ENCODE data around the gene SLC6A13.
"Not testable (repeated sequence)": the region's sequence is repeated elsewhere in the genome, so short reads cannot be mapped to it uniquely, and the experiment has no call there.

Gene SLC6A13

GRCh38 chr12:197911-198695, 64.5 kb downstream of the SLC6A13 start:
- no peak for DNase-seq (ENCODE audit: low read depth)

- no peak for DNase-seq (ENCODE audit: low read depth)
Observed at GRCh38 chr12:197347-197746, 65.3 kb downstream of the SLC6A13 start.

DNA sequence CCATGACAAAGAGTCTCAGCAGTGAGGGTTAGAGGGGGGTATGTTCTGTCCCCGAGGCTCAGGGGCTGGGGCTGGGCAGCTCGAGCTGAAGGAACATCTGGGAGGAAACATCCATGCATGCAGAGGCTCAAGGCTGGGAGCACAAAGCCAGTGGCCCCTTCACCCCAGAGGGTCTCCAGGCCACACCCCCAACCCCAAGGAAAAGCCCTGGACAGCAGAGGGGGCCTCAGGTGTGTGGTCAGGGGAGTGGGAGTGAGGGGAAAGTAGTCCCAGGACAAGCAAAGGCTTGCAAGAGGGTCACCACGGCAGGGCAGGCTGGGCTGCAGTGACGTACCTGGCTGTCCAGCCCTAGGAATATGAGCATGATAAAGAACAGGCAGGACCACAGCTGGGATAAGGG, 66.2 kb downstream of the SLC6A13 start:
- no peak for DNase-seq (ENCODE audit: low read depth)

DNA sequence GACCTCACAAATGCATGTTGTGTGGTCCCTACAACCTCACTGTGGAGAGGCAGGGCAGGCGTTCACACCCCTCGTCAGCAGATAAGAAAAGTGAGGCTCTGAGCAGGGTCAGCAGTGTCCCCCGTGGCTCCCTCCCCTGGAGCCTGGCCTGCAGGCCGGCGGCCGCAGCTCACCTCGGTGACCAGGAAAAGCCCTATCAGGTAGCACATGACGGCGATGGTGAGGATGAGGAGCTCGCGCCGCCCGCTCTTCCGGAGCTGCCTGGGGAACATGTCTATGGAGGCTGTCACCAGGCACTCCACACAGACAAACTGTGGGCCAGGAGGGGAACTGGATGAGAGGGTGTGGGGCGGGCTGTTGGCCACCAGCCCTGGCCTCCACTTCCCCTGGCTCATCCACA, 66.7 kb downstream of the SLC6A13 start:
- no peak for DNase-seq (ENCODE audit: low read depth)

DNA sequence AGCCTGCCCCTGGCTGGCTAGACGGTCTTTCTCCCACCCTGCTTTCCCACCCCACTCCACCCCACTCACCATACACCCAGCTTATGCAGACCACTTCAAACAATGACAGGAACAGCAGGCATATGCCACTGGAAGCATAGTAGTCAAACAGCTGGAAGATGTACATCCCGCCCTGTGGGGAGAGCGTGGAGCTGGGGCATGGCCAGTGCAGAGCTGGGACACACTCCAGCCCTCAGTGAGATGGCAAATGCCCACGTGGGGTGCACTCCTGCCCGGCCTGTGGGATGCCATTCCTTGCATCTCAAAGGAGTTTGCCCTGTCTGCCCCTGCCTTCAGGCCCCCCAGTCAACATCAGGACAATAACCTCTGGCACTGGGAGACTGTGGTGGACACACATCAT, 67.5 kb downstream of the SLC6A13 start:
- DNase-seq (ENCODE audit: low read depth) = no peak

- no peak for DNase-seq (ENCODE audit: low read depth)
Observed at GRCh38 chr12:194276-194675, 68.4 kb downstream of the SLC6A13 start.

DNA sequence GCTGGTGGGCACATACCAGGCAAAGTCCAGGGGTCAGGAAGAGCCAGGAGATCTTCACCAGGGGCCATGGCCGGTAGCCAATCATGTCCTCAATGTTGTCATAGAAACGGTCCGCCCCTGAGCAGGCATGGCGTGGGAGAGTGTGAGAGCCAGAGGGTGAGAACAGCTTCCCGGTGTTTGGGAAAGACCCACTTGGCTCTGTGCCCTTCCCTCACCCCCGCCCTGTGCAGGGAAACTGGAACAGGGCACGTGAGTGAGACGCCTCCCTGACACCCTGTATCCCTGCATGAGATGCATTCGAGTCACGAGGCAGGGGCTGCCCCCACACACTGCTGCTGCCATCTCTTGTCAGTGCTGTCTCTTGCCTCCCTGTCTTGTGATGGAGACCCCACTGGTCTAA, 69.4 kb downstream of the SLC6A13 start:
- DNase-seq (ENCODE audit: low read depth) = no peak

DNA sequence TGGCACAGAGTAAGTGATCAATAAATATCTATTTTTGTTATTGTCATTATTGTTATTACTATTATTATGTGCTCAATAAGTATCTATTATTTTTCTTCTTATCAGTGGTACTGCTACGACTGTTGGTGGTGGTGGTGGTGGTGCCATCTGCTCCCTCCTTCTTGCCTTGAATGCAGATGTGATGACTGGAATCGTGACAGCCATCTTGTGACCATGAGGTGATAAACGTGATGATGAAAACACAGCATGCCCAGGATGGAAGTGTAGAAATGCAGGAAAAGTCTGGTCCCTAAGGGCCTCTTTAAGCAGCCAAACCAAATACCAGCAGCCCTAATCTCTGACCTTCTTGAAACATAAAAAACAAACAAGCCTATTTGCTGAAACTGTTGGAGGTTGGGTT, 71.1 kb downstream of the SLC6A13 start:
- no peak for DNase-seq (ENCODE audit: low read depth)

DNA sequence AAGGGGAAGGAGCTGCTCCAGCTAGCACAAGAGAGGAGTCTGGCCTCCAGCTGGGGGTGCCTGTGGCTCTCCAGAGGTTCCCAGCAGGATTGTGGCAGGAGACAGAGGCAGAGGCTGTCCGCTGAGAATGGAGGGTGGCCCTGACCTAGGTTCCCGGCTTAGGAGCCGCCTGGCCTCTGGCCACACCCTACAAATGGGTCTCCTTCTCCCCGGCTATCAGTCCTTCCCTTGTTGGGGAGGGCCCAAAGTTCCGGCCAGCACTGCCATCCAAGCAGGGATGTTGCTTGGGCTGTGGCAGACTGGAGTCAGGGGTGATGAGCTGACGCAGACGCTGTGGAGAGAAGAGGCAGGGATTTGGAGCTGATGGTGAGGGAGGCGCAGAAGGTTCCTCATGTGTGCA, 71.8 kb downstream of the SLC6A13 start:
- no peak for DNase-seq (ENCODE audit: low read depth)

GRCh38 chr12:189622-189962, 73.0 kb downstream of the SLC6A13 start:
- DNase-seq (ENCODE audit: low read depth) = no peak

GRCh38 chr12:188910-189621, 73.6 kb downstream of the SLC6A13 start:
- no peak for DNase-seq (ENCODE audit: low read depth)

- not testable (repeated sequence) for DNase-seq (ENCODE audit: low read depth)
Observed at GRCh38 chr12:187986-188909, 74.4 kb downstream of the SLC6A13 start.

GRCh38 chr12:186006-186625, 76.5 kb downstream of the SLC6A13 start:
- no peak for DNase-seq (ENCODE audit: low read depth)

GRCh38 chr12:185576-185955, 77.1 kb downstream of the SLC6A13 start:
- no peak for DNase-seq (ENCODE audit: low read depth)

- no peak for DNase-seq (ENCODE audit: low read depth)
Observed at GRCh38 chr12:184811-185575, 77.6 kb downstream of the SLC6A13 start.

DNA sequence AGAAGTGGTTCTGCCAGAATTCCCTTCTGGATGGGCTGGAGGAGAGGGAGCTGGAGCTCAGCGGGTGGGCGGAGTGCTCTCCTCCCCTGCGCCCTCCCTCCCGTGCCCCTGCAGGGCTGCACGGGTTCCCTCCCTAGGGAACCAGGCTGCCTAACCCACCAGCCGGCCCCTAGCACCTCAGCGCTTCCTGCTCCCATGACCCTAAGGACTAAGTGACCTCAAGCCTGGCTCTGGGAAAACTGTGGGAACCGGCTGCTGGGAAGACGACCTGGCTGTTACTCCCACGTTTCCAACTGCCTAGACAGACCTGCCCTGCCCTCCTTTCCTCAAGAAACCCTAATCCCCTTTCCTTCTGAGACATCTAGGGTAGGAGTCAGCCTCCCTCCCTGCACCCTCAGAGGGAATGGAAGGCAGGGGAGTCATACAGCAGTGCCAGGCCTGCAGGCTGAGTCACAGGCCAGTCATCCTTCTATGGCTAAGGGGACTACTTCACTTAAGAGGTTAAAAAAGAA, 80.2 kb downstream of the SLC6A13 start:
- no peak for DNase-seq (ENCODE audit: low read depth)

- no peak for DNase-seq (ENCODE audit: low read depth)
Observed at GRCh38 chr12:181921-182320, 80.7 kb downstream of the SLC6A13 start.

- DNase-seq (ENCODE audit: low read depth) = no peak
Observed at GRCh38 chr12:180445-180844, 82.2 kb downstream of the SLC6A13 start.

DNA sequence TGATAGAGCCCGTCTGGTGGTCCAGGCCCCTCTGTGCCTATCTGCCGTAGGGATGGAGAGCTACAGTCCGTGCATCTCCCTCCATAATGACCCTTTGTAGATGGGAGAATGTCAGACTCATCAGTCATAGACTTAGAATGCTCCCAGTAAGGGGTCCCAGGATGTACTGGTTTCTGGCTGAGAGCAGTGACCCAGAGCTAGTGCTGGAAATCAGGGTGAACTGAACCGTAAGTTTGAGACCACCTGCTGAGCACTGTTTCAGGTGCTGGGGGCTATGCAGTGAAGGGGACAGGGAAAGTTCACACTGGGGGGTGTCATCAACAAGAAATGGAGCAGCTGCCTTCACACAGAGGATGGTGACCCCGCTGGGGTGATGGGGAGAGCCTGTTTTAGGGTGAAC, 82.8 kb downstream of the SLC6A13 start:
- no peak for DNase-seq (ENCODE audit: low read depth)

- no peak for DNase-seq (ENCODE audit: low read depth)
Observed at GRCh38 chr12:179131-179884, 83.3 kb downstream of the SLC6A13 start.

- DNase-seq (ENCODE audit: low read depth) = no peak
Observed at GRCh38 chr12:178829-179109, 83.9 kb downstream of the SLC6A13 start.
